PC-9 (cell line): ENCODE measurements around the gene H19.

Source experiments
- CTCF ChIP-seq: fragments of 200-600 bp; sonication (generic); conservative IDR thresholded peaks from 2 replicates; pipeline ENCODE4 v1.6.1; 2017; ENCODE audit warnings: mixed run types, antibody characterized with exemption, mild to moderate bottlenecking, moderate library complexity
- EZH2 ChIP-seq: fragments of 200-600 bp; sonication (generic); IDR thresholded peaks from 2 replicates; pipeline ENCODE4 v1.8.0; 2017; ENCODE audit warnings: antibody characterized with exemption, low read depth

GRCh38 chr11:1959786-1960185, 37.9 kb downstream of the H19 start:
- TF ChIP-seq CTCF, result no peak
- no peak for TF ChIP-seq EZH2
